Upper lobe of left lung (tissue), 6 donors: Measurements from ENCODE around the gene RBFA. TPM values are rescaled to one million over a fixed set of nuclear protein-coding genes. Genes with fewer than 3 reads are reported as not detected.

Source experiments
- ATAC-seq, 2 donors: fragments of 200-7000 bp; cut with Tn5 transposase; one replicate each; pipeline ENCODE4 v1.9.1; 2022; ENCODE audit warnings: mild to moderate bottlenecking in 2 of 2, moderate library complexity in 2 of 2; ENCODE audit not compliant: low FRiP score in 2 of 2
- DNase-seq, 2 donors: peaks; one replicate each; pipeline ENCODE4 v3.0.0-alpha.2; 2019 to 2020
- H3K27ac ChIP-seq, 4 donors: fragments of 200-600 bp; sonication (generic); one replicate each; pipeline ENCODE4 v1.5.1; 2016 to 2019
- H3K27me3 ChIP-seq, 4 donors: fragments of 200-600 bp; sonication (generic); one replicate each; pipeline ENCODE4 v1.5.1; 2017 to 2019
- H3K36me3 ChIP-seq, 4 donors: fragments of 200-600 bp; sonication (generic); one replicate each; pipeline ENCODE4 v1.5.1; 2016 to 2019
- H3K4me1 ChIP-seq, 4 donors: fragments of 200-600 bp; sonication (generic); one replicate each; pipeline ENCODE4 v1.5.1; 2018 to 2019
- H3K4me3 ChIP-seq, 4 donors: fragments of 200-600 bp; sonication (generic); one replicate each; pipeline ENCODE4 v1.5.1; 2017 to 2019; ENCODE audit warnings: mild to moderate bottlenecking in 2 of 4, moderate library complexity in 1 of 4
- H3K9me3 ChIP-seq, 4 donors: fragments of 200-600 bp; sonication (generic); one replicate each; pipeline ENCODE4 v1.5.1; 2018 to 2019
- CTCF ChIP-seq, 6 experiments: fragments of 450-650 bp in 4 of 6; fragments of 200-600 bp in 2 of 6; sonication (generic) in 2 of 6; IDR thresholded peaks; one replicate each; pipeline ENCODE4 v1.5.1; 2016 to 2019; ENCODE audit warnings: antibody characterized with exemption in 6 of 6
- EP300 ChIP-seq, 4 donors: sonication (generic); formaldehyde crosslinking; IDR thresholded peaks; one replicate each; pipeline ENCODE4 v1.5.1; 2017; ENCODE audit warnings: antibody characterized with exemption in 4 of 4, control low read depth in 2 of 4
- POLR2A ChIP-seq, 4 donors: fragments of 450-650 bp; IDR thresholded peaks; one replicate each; pipeline ENCODE4 v1.5.1; 2016 to 2017; ENCODE audit warnings: antibody characterized with exemption in 4 of 4, mild to moderate bottlenecking in 2 of 4
- POLR2AphosphoS5 ChIP-seq, 2 donors: sonication (generic); formaldehyde crosslinking; IDR thresholded peaks; one replicate each; pipeline ENCODE4 v1.5.1; 2017; ENCODE audit warnings: antibody characterized with exemption in 2 of 2
- WGBS, 2 donors: methylation state at CpG; one replicate each; pipeline ENCODE4 v1.1.5; 2017 to 2018; 5-methylcytosine and 5-hydroxymethylcytosine counted together
- total RNA-seq, 6 donors: library from RNA; depleted of rRNA in 4 of 6; stranded (reverse); fragments of >200 nt in 4 of 6; gene quantifications; one replicate each; pipeline versions ENCODE4 v1.1.0 to v1.2.1, GENCODE V29; 2016 to 2021
- donor health status: DM: no; HTN: no; CAD: no; lungs with moderate emphysema.
- donor health status: DM: no; HTN: yes; CAD: no; lungs with severe emphysema.

RBFA gene
- total RNA-seq, 6 donors from 2014 or later, result 19.2 to 32.5 (median 24.5) TPM

GRCh38 chr18:80042785-80043184, 8.6 kb downstream of the RBFA start:
- Histone ChIP-seq H3K36me3 (peaks cover 0 to 46% (median 17%) of the 10 kb centered on the region in 4 donors), H3K27ac (no peak overlapping the region), H3K27me3 (no peaks in the 10 kb centered on the region), H3K4me1 (no peaks in the 10 kb centered on the region), H3K4me3 (no peak overlapping the region), H3K9me3 (no peaks in the 10 kb centered on the region)
- ATAC-seq (no peak), DNase-seq (no peak)
- WGBS, 2 donors, result 85 to 92% methylated on average over 4 of the region's 4 CpGs
- TF ChIP-seq POLR2AphosphoS5 (IDR thresholded peaks at IDR 0.05) (no peak), CTCF (IDR thresholded peaks at IDR 0.05) (no peak)

- Histone ChIP-seq H3K36me3 (peaks cover 0 to 43% (median 20%) of the 10 kb centered on the region in 4 donors), H3K27ac (no peak overlapping the region), H3K4me3 (no peak overlapping the region), H3K4me1 (no peaks in the 10 kb centered on the region), H3K9me3 (no peaks in the 10 kb centered on the region), H3K27me3 (no peaks in the 10 kb centered on the region)
- TF ChIP-seq POLR2A (IDR thresholded peaks at IDR 0.05) (no peak), CTCF (IDR thresholded peaks at IDR 0.05) (no peak), POLR2AphosphoS5 (IDR thresholded peaks at IDR 0.05) (no peak), EP300 (IDR thresholded peaks at IDR 0.05) (no peak)
- ATAC-seq (no peak), DNase-seq (no peak)
- 95 to 96% methylated on average over 11 of the region's 11 CpGs for WGBS, 2 donors
Observed at GRCh38 chr18:80044072-80044471, 9.8 kb downstream of the RBFA start.

- Histone ChIP-seq H3K36me3 (peaks cover 0 to 43% (median 23%) of the 10 kb centered on the region in 4 donors), H3K4me3 (no peak overlapping the region), H3K27me3 (no peaks in the 10 kb centered on the region), H3K9me3 (no peaks in the 10 kb centered on the region), H3K4me1 (no peaks in the 10 kb centered on the region), H3K27ac (no peak overlapping the region)
- TF ChIP-seq EP300 (IDR thresholded peaks at IDR 0.05) (no peak), POLR2A (IDR thresholded peaks at IDR 0.05) (no peak), POLR2AphosphoS5 (IDR thresholded peaks at IDR 0.05) (no peak), CTCF (IDR thresholded peaks at IDR 0.05) (no peak)
- DNase-seq (no peak), ATAC-seq (no peak)
- 89 to 92% methylated on average over 8 of the region's 8 CpGs for WGBS, 2 donors
Observed at GRCh38 chr18:80046011-80046410, 11.8 kb downstream of the RBFA start.

GRCh38 chr18:80046431-80046830, 12.2 kb downstream of the RBFA start:
- Histone ChIP-seq H3K36me3 (peaks cover 0 to 43% (median 23%) of the 10 kb centered on the region in 4 donors), H3K4me1 (no peaks in the 10 kb centered on the region), H3K27me3 (no peaks in the 10 kb centered on the region), H3K27ac (no peak overlapping the region), H3K9me3 (no peaks in the 10 kb centered on the region), H3K4me3 (no peak overlapping the region)
- TF ChIP-seq POLR2AphosphoS5 (IDR thresholded peaks at IDR 0.05), result no peak
- no peak for TF ChIP-seq POLR2A (IDR thresholded peaks at IDR 0.05)
- no peak for TF ChIP-seq CTCF (IDR thresholded peaks at IDR 0.05)
- no peak for TF ChIP-seq EP300 (IDR thresholded peaks at IDR 0.05)
- WGBS, 2 donors, result 94 to 97% methylated on average over 7 to 8 of the region's 16 CpGs
- DNase-seq, result peak in 1 of 2 donors; percentile 74
- ATAC-seq, result no peak

GRCh38 chr18:80046961-80047541, 12.8 kb downstream of the RBFA start:
- ATAC-seq (no peak), DNase-seq (peak in 1 of 2 donors; percentile 51)
- 83 to 89% methylated on average over 7 to 10 of the region's 10 CpGs for WGBS, 2 donors
- no peaks in the 10 kb centered on the region for H3K9me3 ChIP-seq
- no peak overlapping the region for H3K27ac ChIP-seq
- no peaks in the 10 kb centered on the region for H3K4me1 ChIP-seq
- TF ChIP-seq POLR2AphosphoS5 (IDR thresholded peaks at IDR 0.05) (no peak), EP300 (IDR thresholded peaks at IDR 0.05) (no peak), POLR2A (IDR thresholded peaks at IDR 0.05) (no peak), CTCF (IDR thresholded peaks at IDR 0.05) (no peak)
- H3K27me3 ChIP-seq, result no peaks in the 10 kb centered on the region
- H3K36me3 ChIP-seq, result peaks cover 0 to 41% (median 23%) of the 10 kb centered on the region in 4 donors
- H3K4me3 ChIP-seq, result no peak overlapping the region
